GM12874 (cell line): ENCODE results near the gene RFLNA.

ENCODE experiments used
- TF ChIP-seq, protein P1 (sequence below): IDR thresholded peaks from 2 replicates; pipeline ENCODE4 v1.5.1; 2011; ENCODE audit warnings: low read depth, mild to moderate bottlenecking, control low read depth, low read length, moderate library complexity; ENCODE audit not compliant: insufficient read depth

Gene RFLNA

DNA sequence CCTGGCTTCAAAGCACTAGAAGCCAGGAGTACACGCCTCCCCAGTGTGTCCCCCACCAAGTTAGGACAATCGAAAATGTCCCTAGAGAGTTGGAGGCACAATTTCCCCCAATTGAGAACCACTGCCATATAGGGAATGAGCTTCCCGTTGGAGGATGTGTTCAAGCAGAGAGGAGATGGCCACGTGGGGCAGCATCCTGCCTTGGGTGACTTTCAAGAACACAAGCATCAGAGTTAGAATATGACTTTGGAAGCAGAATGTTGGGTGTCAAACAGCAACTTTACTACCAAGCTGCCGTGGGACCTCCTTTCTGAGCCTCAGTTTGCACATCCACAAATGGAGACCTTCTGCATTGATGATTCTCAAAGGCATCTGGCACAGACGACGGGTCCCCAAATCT lies 56.5 kb downstream of the RFLNA start:
- TF ChIP-seq, protein P1, sequence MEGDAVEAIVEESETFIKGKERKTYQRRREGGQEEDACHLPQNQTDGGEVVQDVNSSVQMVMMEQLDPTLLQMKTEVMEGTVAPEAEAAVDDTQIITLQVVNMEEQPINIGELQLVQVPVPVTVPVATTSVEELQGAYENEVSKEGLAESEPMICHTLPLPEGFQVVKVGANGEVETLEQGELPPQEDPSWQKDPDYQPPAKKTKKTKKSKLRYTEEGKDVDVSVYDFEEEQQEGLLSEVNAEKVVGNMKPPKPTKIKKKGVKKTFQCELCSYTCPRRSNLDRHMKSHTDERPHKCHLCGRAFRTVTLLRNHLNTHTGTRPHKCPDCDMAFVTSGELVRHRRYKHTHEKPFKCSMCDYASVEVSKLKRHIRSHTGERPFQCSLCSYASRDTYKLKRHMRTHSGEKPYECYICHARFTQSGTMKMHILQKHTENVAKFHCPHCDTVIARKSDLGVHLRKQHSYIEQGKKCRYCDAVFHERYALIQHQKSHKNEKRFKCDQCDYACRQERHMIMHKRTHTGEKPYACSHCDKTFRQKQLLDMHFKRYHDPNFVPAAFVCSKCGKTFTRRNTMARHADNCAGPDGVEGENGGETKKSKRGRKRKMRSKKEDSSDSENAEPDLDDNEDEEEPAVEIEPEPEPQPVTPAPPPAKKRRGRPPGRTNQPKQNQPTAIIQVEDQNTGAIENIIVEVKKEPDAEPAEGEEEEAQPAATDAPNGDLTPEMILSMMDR, result no peak

DNA sequence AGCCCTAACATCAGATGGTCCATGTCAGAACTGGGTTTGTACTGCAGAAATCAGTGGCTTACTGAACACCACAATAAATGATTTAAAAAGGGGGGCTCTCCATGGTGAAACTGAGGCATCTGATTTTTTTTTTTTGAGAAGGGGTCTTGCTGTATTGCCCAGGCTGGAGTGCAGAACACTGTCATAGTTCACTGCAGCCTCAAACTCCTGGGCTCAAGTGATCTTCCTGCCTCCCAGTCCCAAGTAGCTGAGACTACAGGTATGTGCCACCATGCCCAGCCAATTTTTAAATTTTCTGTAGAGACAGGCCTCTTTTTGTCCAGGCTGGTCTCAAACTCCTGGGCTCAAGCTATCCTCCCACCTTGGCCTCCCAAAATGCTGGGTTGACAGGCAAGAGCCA lies 57.4 kb downstream of the RFLNA start:
- TF ChIP-seq, protein P1, result no peak

- TF ChIP-seq, protein P1, result no peak
These were observed 57.9 kb downstream of the RFLNA start for GRCh38 chr12:124352839-124353238.

DNA sequence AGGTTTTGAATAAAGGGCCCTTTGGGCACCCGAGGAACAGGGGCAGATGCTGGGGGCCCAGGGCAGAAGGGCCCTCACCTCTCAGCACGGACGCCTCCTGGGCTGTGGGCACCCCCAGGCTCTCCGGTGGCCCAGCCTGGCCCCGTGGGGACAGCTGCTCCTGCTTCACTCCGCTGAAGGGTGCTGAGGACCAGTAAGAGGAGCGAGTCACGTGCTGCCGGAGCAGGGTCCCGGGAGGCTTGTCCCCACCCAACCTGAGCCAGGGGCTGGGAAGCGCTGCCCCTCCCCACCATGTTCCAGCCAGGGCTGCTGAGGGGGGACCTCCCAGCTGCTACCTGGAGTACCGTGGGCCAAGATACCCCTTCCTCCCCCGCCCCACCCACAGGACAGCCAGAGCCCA lies 59.5 kb downstream of the RFLNA start:
- TF ChIP-seq, protein P1, result no peak

GRCh38 chr12:124356221-124356620 lies 61.3 kb downstream of the RFLNA start:
- TF ChIP-seq, protein P1, result no peak

DNA sequence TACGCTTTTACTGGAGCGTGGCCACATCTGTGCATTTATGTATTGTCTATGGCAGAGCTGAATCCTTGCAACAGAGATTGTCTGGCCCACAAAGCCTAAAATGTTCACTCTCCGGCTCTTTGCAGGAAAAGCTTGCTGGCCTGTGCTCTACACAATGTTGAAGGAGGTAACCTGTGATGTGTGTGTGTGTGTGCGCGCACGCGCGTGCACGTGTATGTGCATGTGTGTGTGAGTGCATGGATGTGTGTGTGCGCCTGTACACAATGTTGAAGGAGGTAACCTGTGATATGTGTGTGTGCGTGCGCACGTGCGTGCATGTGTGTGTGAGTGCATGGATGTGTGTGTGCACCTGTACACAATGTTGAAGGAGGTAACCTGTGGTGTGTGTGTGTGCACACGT lies 62.7 kb downstream of the RFLNA start:
- TF ChIP-seq, protein P1, result no peak

- TF ChIP-seq, protein P1, result no peak
These were observed 63.7 kb downstream of the RFLNA start for GRCh38 chr12:124358572-124358971.
